Choroid plexus epithelial cell (primary cell): ENCODE data around the gene FDXR.
"Not testable (repeated sequence)": the region's sequence is repeated elsewhere in the genome, so short reads cannot be mapped to it uniquely, and the experiment has no call there.

Source experiments
- DNase-seq: peaks from one replicate; pipeline ENCODE4 v3.0.0-alpha.2; 2010; ENCODE audit warnings: low read depth
- H3K4me3 ChIP-seq: 2 replicates; pipeline ENCODE4 v1.5.1; 2011; ENCODE audit warnings: low read depth, mild to moderate bottlenecking, control low read depth, low read length, moderate library complexity
- CTCF ChIP-seq: conservative IDR thresholded peaks from 2 replicates; pipeline ENCODE4 v1.5.1; 2011; ENCODE audit warnings: low read depth, mild to moderate bottlenecking, control low read depth, inconsistent platforms, low read length, moderate library complexity

Gene FDXR

GRCh38 chr17:74919440-74920305 lies 46.9 kb upstream of the FDXR start:
- DNase-seq: peak; percentile 9
- peak; percentile 38 for TF ChIP-seq CTCF
- no peak overlapping the region for H3K4me3 ChIP-seq

GRCh38 chr17:74918906-74919305 lies 46.1 kb upstream of the FDXR start:
- TF ChIP-seq CTCF: no peak
- no peak overlapping the region for H3K4me3 ChIP-seq
- no peak for DNase-seq

GRCh38 chr17:74917430-74917829 lies 44.6 kb upstream of the FDXR start:
- no peak for TF ChIP-seq CTCF
- DNase-seq: no peak

GRCh38 chr17:74916851-74917199 lies 44.0 kb upstream of the FDXR start:
- TF ChIP-seq CTCF: no peak
- DNase-seq: no peak
- no peak overlapping the region for H3K4me3 ChIP-seq

More at GRCh38 chr17:74917430-74917829, 44.6 kb upstream of the FDXR start:
- H3K4me3 ChIP-seq: no peak overlapping the region

GRCh38 chr17:74916136-74916850 lies 43.5 kb upstream of the FDXR start:
- no peak overlapping the region for H3K4me3 ChIP-seq
- no peak for DNase-seq
- TF ChIP-seq CTCF: no peak

GRCh38 chr17:74911423-74911822 lies 38.6 kb upstream of the FDXR start:
- not testable (repeated sequence) for DNase-seq, H3K4me3 ChIP-seq

- not testable (repeated sequence) for DNase-seq, H3K4me3 ChIP-seq
Observed at GRCh38 chr17:74909097-74909496, 36.3 kb upstream of the FDXR start.

GRCh38 chr17:74907012-74907411 lies 34.2 kb upstream of the FDXR start:
- no peak for DNase-seq
- no peak overlapping the region for H3K4me3 ChIP-seq
- TF ChIP-seq CTCF: no peak

GRCh38 chr17:74906214-74906793 lies 33.5 kb upstream of the FDXR start:
- H3K4me3 ChIP-seq, DNase-seq: not testable (repeated sequence)
